Esophagus (tissue), 2 donors: Measurements from ENCODE around the gene SLC28A1. TPM values are rescaled to one million over a fixed set of nuclear protein-coding genes. Genes with fewer than 3 reads are reported as not detected.

Source experiments
- H3K27ac ChIP-seq, 2 donors: one replicate each; pipeline ENCODE4 v1.5.1; 2013; ENCODE audit warnings: low read depth in 2 of 2, mild to moderate bottlenecking in 2 of 2, inconsistent platforms in 1 of 2, low read length in 1 of 2, moderate library complexity in 1 of 2
- H3K27me3 ChIP-seq, 2 donors: one replicate each; pipeline ENCODE4 v1.6.1; 2013; ENCODE audit warnings: low read length in 2 of 2, control low read depth in 1 of 2, mild to moderate bottlenecking in 1 of 2; ENCODE audit not compliant: insufficient read depth in 2 of 2, control insufficient read depth in 1 of 2
- H3K36me3 ChIP-seq, 2 donors: one replicate each; pipeline ENCODE4 v1.6.1; 2013; ENCODE audit warnings: low read length in 1 of 2; ENCODE audit not compliant: control insufficient read depth in 2 of 2, insufficient read depth in 2 of 2
- H3K4me1 ChIP-seq, 2 donors: one replicate each; pipeline ENCODE4 v1.6.1; 2013; ENCODE audit warnings: low read length in 1 of 2; ENCODE audit not compliant: control insufficient read depth in 2 of 2, insufficient read depth in 2 of 2
- H3K4me3 ChIP-seq, 2 donors: one replicate each; pipeline ENCODE4 v1.5.1; 2013; ENCODE audit warnings: low read length in 2 of 2, mild to moderate bottlenecking in 2 of 2, low read depth in 1 of 2, moderate library complexity in 1 of 2
- H3K9me3 ChIP-seq, 2 donors: one replicate each; pipeline ENCODE4 v1.6.1; 2013; ENCODE audit warnings: mild to moderate bottlenecking in 2 of 2, low read depth in 1 of 2, low read length in 1 of 2, moderate library complexity in 1 of 2; ENCODE audit not compliant: control insufficient read depth in 2 of 2, insufficient read depth in 1 of 2
- WGBS, 2 donors: extraction: QIAGEN DNeasy Blood & Tissue Kit; methylation state at CpG; one replicate each; pipeline ENCODE4 v1.1.7; 2013; 5-methylcytosine and 5-hydroxymethylcytosine counted together
- polyA plus RNA-seq, 2 donors: library from polyadenylated mRNA; stranded (reverse); fragments of 200-250 nt; gene quantifications; one replicate each; pipeline ENCODE4 v1.2.3, GENCODE V29; 2013
- donor health status: healthy with polysubstance abuse.
- donor health status: Bipolar disorder and iron deficiency.

Gene SLC28A1
- polyA plus RNA-seq, 2 donors: 0.02 to 0.08 TPM

DNA sequence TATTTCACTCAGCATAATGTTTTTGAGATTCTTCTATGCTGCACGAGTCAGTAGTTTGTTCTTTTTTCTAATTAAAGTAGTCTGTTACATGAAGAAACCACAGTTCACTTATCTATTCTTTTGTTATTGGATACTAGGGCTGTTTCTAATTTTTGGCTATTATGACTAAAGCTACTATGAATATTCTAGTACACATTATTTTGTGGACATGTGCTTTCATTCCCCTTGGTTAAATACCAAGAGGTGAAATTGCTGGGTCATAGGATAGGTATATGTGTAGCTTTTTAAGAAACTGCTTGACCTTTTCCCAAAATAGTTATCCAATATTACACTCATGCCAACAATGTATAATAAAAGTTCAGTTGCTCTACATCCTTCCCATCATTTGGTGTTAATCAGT lies 106.0 kb downstream of the SLC28A1 start:
- H3K4me1 ChIP-seq: peaks cover 3% of the 10 kb centered on the region in 2 donors
- no peaks in the 10 kb centered on the region for H3K36me3 ChIP-seq
- no peak overlapping the region for H3K27ac ChIP-seq
- H3K9me3 ChIP-seq: no peaks in the 10 kb centered on the region
- H3K27me3 ChIP-seq: no peaks in the 10 kb centered on the region
- WGBS, 2 donors: 73 to 74% methylated on average over 1 of the region's 1 CpG
- H3K4me3 ChIP-seq: no peak overlapping the region

DNA sequence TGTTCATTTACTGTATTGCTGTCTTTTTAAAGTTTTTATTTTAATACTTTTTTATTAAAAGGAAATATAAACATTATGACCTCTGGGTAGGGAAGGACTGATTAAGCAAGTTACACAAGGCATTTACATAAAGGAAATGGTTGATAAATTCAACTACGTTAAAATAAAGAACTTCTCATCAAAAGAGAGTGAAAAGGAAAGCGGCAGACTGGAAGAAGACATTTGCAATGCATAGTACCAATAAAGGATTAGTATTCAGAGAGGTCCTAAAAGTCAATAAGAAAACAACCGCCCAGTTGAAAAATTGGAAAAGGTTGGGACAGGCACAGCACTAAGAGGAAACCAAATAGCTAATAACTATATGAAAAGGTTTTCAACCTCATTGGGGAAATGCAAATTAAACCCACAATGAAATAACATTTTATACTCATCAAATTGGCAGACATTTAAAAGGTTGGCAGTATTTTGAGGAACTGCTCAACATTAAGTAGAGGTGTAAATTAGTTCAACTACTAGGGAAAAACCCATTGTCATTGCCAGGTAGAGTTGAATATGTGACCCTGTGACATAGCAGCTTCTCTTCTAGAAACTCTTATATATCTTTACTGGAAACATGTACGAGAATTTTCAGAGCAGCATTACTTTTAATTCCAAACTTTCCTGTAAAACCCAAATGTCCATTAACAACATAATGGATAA lies 106.7 kb downstream of the SLC28A1 start:
- Histone ChIP-seq H3K9me3 (no peaks in the 10 kb centered on the region), H3K4me3 (no peak overlapping the region), H3K27me3 (no peaks in the 10 kb centered on the region), H3K27ac (no peak overlapping the region), H3K36me3 (no peaks in the 10 kb centered on the region), H3K4me1 (peaks cover 3% of the 10 kb centered on the region in 2 donors)
- WGBS, 2 donors: 77 to 83% methylated on average over 4 of the region's 4 CpGs

DNA sequence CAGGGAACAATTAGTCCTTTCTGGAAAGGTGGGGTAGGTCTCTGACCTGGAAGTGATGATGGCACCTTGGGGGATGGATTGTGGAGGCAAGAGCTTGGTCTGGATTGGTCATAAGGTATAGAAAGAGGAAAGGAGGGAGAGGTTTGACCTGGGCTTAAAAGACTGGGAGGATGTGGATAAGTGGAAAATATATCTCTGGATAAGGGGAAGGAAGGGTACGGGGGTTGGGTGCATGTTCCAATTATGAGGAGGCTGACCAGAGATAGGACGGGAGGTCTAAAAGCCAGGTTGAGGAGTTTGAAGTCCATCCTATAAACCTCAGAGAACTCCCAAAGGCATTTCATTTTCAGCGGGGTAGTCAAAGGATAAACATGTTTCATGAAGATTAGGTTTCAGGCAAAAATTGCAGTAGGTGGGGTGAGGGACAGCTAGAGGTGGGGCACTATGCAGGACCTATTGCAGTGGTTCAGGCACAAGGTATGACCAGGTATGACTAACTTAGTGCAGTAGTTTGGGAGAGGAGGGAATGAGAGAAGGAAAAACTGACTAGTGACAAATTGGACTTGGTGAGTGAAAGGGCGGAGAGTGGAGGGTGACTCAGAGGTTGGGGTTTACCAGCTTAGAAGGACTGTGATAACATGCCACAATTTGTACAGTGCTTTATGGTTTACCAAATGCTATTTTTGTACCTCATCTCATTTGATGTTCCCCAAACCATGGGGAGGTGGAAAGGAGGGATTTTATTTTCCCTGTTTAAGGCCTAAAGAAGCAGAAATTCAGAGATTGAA lies 107.9 kb downstream of the SLC28A1 start:
- 66 to 67% methylated on average over 4 of the region's 4 CpGs for WGBS, 2 donors
- H3K36me3 ChIP-seq: no peaks in the 10 kb centered on the region
- H3K9me3 ChIP-seq: no peaks in the 10 kb centered on the region
- peaks cover 3% of the 10 kb centered on the region in 2 donors for H3K4me1 ChIP-seq
- no peaks in the 10 kb centered on the region for H3K27me3 ChIP-seq
- H3K27ac ChIP-seq: peak overlapping the region in 1 of 2 donors; percentile 33
- H3K4me3 ChIP-seq: no peak overlapping the region

Other genes starting within 250 kb of the SLC28A1 start
- 10 to 100 TPM; 15.8 to 16.6 TPM for gene WDR73, start 230.4 kb upstream of the SLC28A1 start, polyA plus RNA-seq
- 1 to 10 TPM; 1.5 to 5.2 TPM for gene NMB, start 226.5 kb upstream of the SLC28A1 start, polyA plus RNA-seq
- gene SEC11A, start 168.5 kb upstream of the SLC28A1 start, polyA plus RNA-seq: 10 to 100 TPM; 67.3 to 74.6 TPM
- 1 to 10 TPM; 4.8 to 6.1 TPM for gene ZNF592, start 136.1 kb upstream of the SLC28A1 start, polyA plus RNA-seq
- gene ALPK3, start 67.3 kb upstream of the SLC28A1 start, polyA plus RNA-seq: 10 to 100 TPM in 1 of 2 donors, 1 to 10 TPM in 1; 1.8 to 10.5 TPM
- gene PDE8A, start 97.2 kb downstream of the SLC28A1 start, polyA plus RNA-seq: 10 to 100 TPM in 1 of 2 donors, 1 to 10 TPM in 1; 6.6 to 10.1 TPM